ENCODE data around the gene TBX2.

Gene TBX2

GRCh38 chr17:61384354-61384691 is 15.3 kb upstream of the TBX2 start:
- TF ChIP-seq ZNF565 (CRISPR knock-in tag; conservative IDR thresholded peaks at IDR 0.05; ENCODE audit: low read depth): no peak
- peak; percentile 15; the same call in 1 of the 3 replicates for ATAC-seq

DNA sequence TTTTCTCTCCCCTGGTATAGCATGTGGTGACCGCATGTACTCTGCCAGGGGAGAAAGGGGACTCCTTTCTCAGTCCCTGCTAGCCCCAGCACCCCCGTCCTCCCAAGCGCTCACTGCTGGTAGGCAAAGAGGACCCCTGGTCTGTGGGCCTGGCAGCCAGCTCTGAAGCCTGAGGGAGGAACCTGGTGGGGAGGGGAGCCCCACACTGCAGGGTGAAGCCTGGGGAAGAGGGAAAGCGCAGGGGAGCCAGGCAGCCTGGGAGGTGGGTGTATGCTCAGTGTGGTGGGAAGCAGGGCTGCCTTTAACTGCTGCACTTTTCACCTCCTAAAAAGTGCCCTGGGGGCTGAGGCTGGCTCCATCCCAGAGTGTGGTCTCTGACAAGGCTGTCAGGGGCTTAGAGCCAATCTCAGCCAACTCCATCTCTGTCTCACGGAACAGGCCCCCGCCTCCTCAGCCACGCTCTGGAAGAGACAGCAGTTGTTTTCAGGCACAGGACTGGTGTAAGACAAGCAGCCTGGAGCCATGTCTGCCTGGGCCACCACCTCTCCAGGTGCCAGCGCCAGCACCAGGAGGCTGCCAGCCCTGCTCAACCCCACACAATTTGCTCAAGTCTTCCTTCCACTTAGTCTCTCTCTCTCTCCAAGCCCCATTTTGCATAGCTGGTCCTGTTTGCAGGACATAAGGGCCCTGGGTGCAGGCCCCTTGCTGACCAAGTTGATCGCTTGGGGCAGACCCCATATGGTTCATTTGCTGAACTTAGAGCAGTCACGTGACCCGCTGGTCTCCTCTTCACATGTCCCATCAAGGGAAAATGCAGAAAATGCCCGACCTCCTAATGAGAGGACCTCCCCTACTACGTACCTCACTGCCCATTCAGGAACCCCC is 14.7 kb upstream of the TBX2 start:
- peak; percentile 74; the same call in 1 of the 2 replicates for TF ChIP-seq ZNF565 (CRISPR knock-in tag; conservative IDR thresholded peaks at IDR 0.05; ENCODE audit: low read depth)
- TF ChIP-seq ZFP30 (CRISPR knock-in tag; IDR thresholded peaks at IDR 0.05): no peak
- TF ChIP-seq, protein P1, sequence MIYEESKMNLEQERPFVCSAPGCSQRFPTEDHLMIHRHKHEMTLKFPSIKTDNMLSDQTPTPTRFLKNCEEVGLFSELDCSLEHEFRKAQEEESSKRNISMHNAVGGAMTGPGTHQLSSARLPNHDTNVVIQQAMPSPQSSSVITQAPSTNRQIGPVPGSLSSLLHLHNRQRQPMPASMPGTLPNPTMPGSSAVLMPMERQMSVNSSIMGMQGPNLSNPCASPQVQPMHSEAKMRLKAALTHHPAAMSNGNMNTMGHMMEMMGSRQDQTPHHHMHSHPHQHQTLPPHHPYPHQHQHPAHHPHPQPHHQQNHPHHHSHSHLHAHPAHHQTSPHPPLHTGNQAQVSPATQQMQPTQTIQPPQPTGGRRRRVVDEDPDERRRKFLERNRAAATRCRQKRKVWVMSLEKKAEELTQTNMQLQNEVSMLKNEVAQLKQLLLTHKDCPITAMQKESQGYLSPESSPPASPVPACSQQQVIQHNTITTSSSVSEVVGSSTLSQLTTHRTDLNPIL (CRISPR knock-in tag; IDR thresholded peaks at IDR 0.05; ENCODE audit: low read depth): no peak
- TF ChIP-seq PATZ1 (CRISPR knock-in tag; IDR thresholded peaks at IDR 0.05; ENCODE audit: borderline replicate concordance): no peak
- TF ChIP-seq ZFP3 (CRISPR knock-in tag; IDR thresholded peaks at IDR 0.05): 0 out of 2 replicates have a peak, but pooled peaks have one; percentile 10
- no peak for TF ChIP-seq POU6F1 (CRISPR knock-in tag; IDR thresholded peaks at IDR 0.05; ENCODE audit: borderline replicate concordance, low read depth)
- TF ChIP-seq PPARA (CRISPR knock-in tag; IDR thresholded peaks at IDR 0.05; ENCODE audit: borderline replicate concordance): no peak
- TF ChIP-seq TCF4 (CRISPR knock-in tag; IDR thresholded peaks at IDR 0.05; ENCODE audit: borderline replicate concordance): peak; percentile 71; the same call in 1 of the 2 replicates
- TF ChIP-seq, protein P2, sequence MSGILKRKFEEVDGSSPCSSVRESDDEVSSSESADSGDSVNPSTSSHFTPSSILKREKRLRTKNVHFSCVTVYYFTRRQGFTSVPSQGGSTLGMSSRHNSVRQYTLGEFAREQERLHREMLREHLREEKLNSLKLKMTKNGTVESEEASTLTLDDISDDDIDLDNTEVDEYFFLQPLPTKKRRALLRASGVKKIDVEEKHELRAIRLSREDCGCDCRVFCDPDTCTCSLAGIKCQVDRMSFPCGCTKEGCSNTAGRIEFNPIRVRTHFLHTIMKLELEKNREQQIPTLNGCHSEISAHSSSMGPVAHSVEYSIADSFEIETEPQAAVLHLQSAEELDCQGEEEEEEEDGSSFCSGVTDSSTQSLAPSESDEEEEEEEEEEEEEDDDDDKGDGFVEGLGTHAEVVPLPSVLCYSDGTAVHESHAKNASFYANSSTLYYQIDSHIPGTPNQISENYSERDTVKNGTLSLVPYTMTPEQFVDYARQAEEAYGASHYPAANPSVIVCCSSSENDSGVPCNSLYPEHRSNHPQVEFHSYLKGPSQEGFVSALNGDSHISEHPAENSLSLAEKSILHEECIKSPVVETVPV (CRISPR knock-in tag; IDR thresholded peaks at IDR 0.05): no peak
- TF ChIP-seq ZNF8 (CRISPR knock-in tag; IDR thresholded peaks at IDR 0.05): no peak
- TF ChIP-seq ZC3H10 (CRISPR knock-in tag; IDR thresholded peaks at IDR 0.05): no peak
- TF ChIP-seq GLIS3 (CRISPR knock-in tag; IDR thresholded peaks at IDR 0.05): no peak
- no peak for TF ChIP-seq ISL1 (CRISPR knock-in tag; IDR thresholded peaks at IDR 0.05)
- no peak for TF ChIP-seq RARB (CRISPR knock-in tag; IDR thresholded peaks at IDR 0.05)
- no peak for TF ChIP-seq CSDC2 (CRISPR knock-in tag; IDR thresholded peaks at IDR 0.05)
- no peak for TF ChIP-seq ESRRG (CRISPR knock-in tag; IDR thresholded peaks at IDR 0.05)
- TF ChIP-seq ARNTL (CRISPR knock-in tag; IDR thresholded peaks at IDR 0.05; ENCODE audit: borderline replicate concordance, low read depth): no peak
- no peak for TF ChIP-seq TOX (CRISPR knock-in tag; IDR thresholded peaks at IDR 0.05; ENCODE audit: borderline replicate concordance)
- no peak for TF ChIP-seq SNAI2 (CRISPR knock-in tag; IDR thresholded peaks at IDR 0.05)
- TF ChIP-seq OSR1 (CRISPR knock-in tag; IDR thresholded peaks at IDR 0.05): no peak
- TF ChIP-seq ZNF70 (CRISPR knock-in tag; IDR thresholded peaks at IDR 0.05): 0 out of 2 replicates have a peak, but pooled peaks have one; percentile 37
- TF ChIP-seq BACH2 (CRISPR knock-in tag; IDR thresholded peaks at IDR 0.05; ENCODE audit: borderline replicate concordance): no peak
- TF ChIP-seq, protein P3, sequence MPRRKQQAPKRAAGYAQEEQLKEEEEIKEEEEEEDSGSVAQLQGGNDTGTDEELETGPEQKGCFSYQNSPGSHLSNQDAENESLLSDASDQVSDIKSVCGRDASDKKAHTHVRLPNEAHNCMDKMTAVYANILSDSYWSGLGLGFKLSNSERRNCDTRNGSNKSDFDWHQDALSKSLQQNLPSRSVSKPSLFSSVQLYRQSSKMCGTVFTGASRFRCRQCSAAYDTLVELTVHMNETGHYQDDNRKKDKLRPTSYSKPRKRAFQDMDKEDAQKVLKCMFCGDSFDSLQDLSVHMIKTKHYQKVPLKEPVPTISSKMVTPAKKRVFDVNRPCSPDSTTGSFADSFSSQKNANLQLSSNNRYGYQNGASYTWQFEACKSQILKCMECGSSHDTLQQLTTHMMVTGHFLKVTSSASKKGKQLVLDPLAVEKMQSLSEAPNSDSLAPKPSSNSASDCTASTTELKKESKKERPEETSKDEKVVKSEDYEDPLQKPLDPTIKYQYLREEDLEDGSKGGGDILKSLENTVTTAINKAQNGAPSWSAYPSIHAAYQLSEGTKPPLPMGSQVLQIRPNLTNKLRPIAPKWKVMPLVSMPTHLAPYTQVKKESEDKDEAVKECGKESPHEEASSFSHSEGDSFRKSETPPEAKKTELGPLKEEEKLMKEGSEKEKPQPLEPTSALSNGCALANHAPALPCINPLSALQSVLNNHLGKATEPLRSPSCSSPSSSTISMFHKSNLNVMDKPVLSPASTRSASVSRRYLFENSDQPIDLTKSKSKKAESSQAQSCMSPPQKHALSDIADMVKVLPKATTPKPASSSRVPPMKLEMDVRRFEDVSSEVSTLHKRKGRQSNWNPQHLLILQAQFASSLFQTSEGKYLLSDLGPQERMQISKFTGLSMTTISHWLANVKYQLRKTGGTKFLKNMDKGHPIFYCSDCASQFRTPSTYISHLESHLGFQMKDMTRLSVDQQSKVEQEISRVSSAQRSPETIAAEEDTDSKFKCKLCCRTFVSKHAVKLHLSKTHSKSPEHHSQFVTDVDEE (CRISPR knock-in tag; IDR thresholded peaks at IDR 0.05): peak; percentile 85; the same call in 1 of the 2 replicates
- peak; percentile 9; the same call in 2 of the 3 replicates for ATAC-seq
